Neural cell (in vitro differentiated cells): ENCODE results near the gene ZC3H12C. TPM values are rescaled to one million over a fixed set of nuclear protein-coding genes. Genes with fewer than 3 reads are reported as not detected.

ENCODE experiments used
- H2AFZ ChIP-seq: fragments of 200-600, 300-800 bp; sonication (generic), shearing (Covaris generic); 2 replicates; pipeline ENCODE4 v1.6.0; 2014; ENCODE audit warnings: low read depth, mild to moderate bottlenecking, antibody characterized with exemption, low read length, moderate library complexity
- H3F3A ChIP-seq: fragments of 200-600 bp; shearing (Covaris generic); 2 replicates; pipeline ENCODE4 v1.6.1; 2016; ENCODE audit warnings: mild to moderate bottlenecking, moderate library complexity, mixed read lengths, antibody characterized with exemption, low read length; ENCODE audit not compliant: insufficient read depth, poor library complexity, severe bottlenecking
- H3K27ac ChIP-seq: fragments of 200-600, 300-800 bp; sonication (generic), shearing (Covaris generic); 2 replicates; pipeline ENCODE4 v1.5.1; 2014; ENCODE audit warnings: mild to moderate bottlenecking, low read length, moderate library complexity
- H3K27me3 ChIP-seq: fragments of 300-800, 200-600 bp; sonication (generic), shearing (Covaris generic); 2 replicates; pipeline ENCODE4 v1.6.0; 2014; ENCODE audit warnings: mild to moderate bottlenecking, low read depth, low read length, moderate library complexity; ENCODE audit not compliant: insufficient read depth
- H3K36me3 ChIP-seq: fragments of 300-800, 200-600 bp; sonication (generic), shearing (Covaris generic); 2 replicates; pipeline ENCODE4 v1.5.1; 2014; ENCODE audit warnings: mild to moderate bottlenecking, antibody characterized with exemption, low read length, moderate library complexity; ENCODE audit not compliant: insufficient read depth
- H3K4me2 ChIP-seq: fragments of 300-800, 200-600 bp; sonication (generic), shearing (Covaris generic); 2 replicates; pipeline ENCODE4 v1.6.0; 2014; ENCODE audit warnings: mild to moderate bottlenecking, low read length
- H3K4me3 ChIP-seq: fragments of 300-800, 200-600 bp; sonication (generic), shearing (Covaris generic); 2 replicates; pipeline ENCODE4 v1.5.1; 2014; ENCODE audit warnings: mild to moderate bottlenecking, low read length, moderate library complexity
- H3K79me2 ChIP-seq: fragments of 200-600 bp; shearing (Covaris generic); replicated peaks from 2 replicates; pipeline ENCODE4 v1.6.0; 2014; ENCODE audit warnings: mild to moderate bottlenecking, low read length, moderate library complexity; ENCODE audit not compliant: insufficient read depth
- H3K9ac ChIP-seq: fragments of 300-800, 200-600 bp; sonication (generic), shearing (Covaris generic); 2 replicates; pipeline ENCODE4 v1.6.1; 2016; ENCODE audit warnings: mild to moderate bottlenecking, low read length, mixed read lengths
- H3K9me2 ChIP-seq: fragments of 200-600 bp; shearing (Covaris generic); 2 replicates; pipeline ENCODE4 v1.6.1; 2016; ENCODE audit warnings: mild to moderate bottlenecking, low read length, mixed read lengths; ENCODE audit not compliant: insufficient read depth
- H3K9me3 ChIP-seq: fragments of 200-600, 300-800 bp; sonication (generic), shearing (Covaris generic); 2 replicates; pipeline ENCODE4 v1.6.1; 2016; ENCODE audit warnings: mild to moderate bottlenecking, mixed run types, low read length, moderate library complexity, mixed read lengths
- H4K20me1 ChIP-seq: fragments of 200-600 bp; shearing (Covaris generic); 2 replicates; pipeline ENCODE4 v1.6.1; 2016; ENCODE audit warnings: mild to moderate bottlenecking, mixed run types; ENCODE audit not compliant: insufficient read depth
- EP300 ChIP-seq: fragments of 450-650 bp; conservative IDR thresholded peaks from 2 replicates; pipeline ENCODE4 v1.6.1; 2014; ENCODE audit warnings: antibody characterized with exemption, mild to moderate bottlenecking, moderate library complexity; ENCODE audit not compliant: poor library complexity, severe bottlenecking
- EZH2 ChIP-seq: fragments of 200-600, 300-800 bp; shearing (Covaris generic), sonication (generic); IDR thresholded peaks from 2 replicates; pipeline ENCODE4 v1.6.1; 2014; ENCODE audit warnings: antibody characterized with exemption, low read length, borderline replicate concordance, mild to moderate bottlenecking; ENCODE audit not compliant: insufficient read depth, poor library complexity, severe bottlenecking
- MXI1 ChIP-seq: fragments of 450-650 bp; conservative IDR thresholded peaks from 2 replicates; pipeline ENCODE4 v1.6.1; 2014; ENCODE audit warnings: antibody characterized with exemption, mild to moderate bottlenecking; ENCODE audit not compliant: poor library complexity, severe bottlenecking
- POLR2AphosphoS5 ChIP-seq: IDR thresholded peaks from 2 replicates; pipeline ENCODE4 v1.6.1; 2012
- RAD21 ChIP-seq: fragments of 450-650 bp; conservative IDR thresholded peaks from 2 replicates; pipeline ENCODE4 v1.6.1; 2014; ENCODE audit warnings: antibody characterized with exemption, mild to moderate bottlenecking, moderate library complexity
- SMC3 ChIP-seq: fragments of 450-650 bp; conservative IDR thresholded peaks from 2 replicates; pipeline ENCODE4 v1.6.1; 2014; ENCODE audit warnings: antibody characterized with exemption, mild to moderate bottlenecking, moderate library complexity; ENCODE audit not compliant: poor library complexity
- TAF1 ChIP-seq: IDR thresholded peaks from 2 replicates; pipeline ENCODE4 v1.6.1; 2012; ENCODE audit warnings: low read depth
- polyA plus RNA-seq: library from polyadenylated mRNA; depleted of rRNA; stranded (reverse); fragments of >200 nt; gene quantifications from 2 replicates; pipeline ENCODE4 v1.2.3, GENCODE V29; 2014
- TF ChIP-seq, protein P1 (sequence below): IDR thresholded peaks from 2 replicates; pipeline ENCODE4 v1.6.1; 2012; ENCODE audit warnings: borderline replicate concordance
- TF ChIP-seq, protein P2 (sequence below): fragments of 450-650 bp; IDR thresholded peaks from 2 replicates; pipeline ENCODE4 v1.5.1; 2014; ENCODE audit warnings: antibody characterized with exemption, mild to moderate bottlenecking, moderate library complexity; ENCODE audit not compliant: poor library complexity, severe bottlenecking

The ZC3H12C gene
- polyA plus RNA-seq, 1 donor from 2014 or later = 15.1 TPM

DNA sequence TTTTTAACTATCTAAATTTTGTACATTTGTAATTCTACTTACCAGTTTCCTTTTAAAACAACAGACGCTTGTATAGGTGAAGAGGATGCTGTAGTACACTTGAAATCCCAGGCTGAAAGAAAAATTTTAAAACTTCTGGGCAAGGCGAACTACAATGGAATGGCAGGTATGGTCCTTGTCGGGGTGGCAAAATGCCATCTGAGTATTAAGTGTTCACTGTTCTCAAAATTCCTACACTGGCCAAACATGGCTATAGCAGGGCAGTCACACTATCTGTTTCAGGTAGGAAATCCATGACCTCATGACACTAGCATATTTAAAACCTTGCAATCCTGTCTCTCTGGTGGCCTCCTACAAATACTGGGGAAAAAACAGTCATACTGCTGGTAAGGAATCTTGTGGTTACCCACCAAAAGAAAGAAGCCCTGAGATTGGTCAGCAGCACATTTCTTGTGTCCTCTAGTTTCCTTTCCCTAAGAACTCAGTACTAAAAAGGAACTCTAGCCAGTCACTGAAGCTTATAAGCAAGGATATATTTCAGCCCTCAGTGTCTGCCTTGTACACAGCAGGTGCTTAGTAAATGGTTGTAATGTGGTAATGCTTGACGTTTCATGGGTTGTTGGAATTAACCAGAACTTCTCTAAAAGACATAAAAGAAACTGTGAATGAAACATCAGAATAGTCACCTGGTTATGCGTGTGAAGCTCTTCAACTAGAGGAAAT, 5.2 kb upstream of the ZC3H12C start:
- TF ChIP-seq SMC3 (no peak), TAF1 (no peak), MXI1 (no peak), RAD21 (no peak), EZH2 (no peak), EP300 (no peak), POLR2AphosphoS5 (no peak)
- TF ChIP-seq, protein P1, sequence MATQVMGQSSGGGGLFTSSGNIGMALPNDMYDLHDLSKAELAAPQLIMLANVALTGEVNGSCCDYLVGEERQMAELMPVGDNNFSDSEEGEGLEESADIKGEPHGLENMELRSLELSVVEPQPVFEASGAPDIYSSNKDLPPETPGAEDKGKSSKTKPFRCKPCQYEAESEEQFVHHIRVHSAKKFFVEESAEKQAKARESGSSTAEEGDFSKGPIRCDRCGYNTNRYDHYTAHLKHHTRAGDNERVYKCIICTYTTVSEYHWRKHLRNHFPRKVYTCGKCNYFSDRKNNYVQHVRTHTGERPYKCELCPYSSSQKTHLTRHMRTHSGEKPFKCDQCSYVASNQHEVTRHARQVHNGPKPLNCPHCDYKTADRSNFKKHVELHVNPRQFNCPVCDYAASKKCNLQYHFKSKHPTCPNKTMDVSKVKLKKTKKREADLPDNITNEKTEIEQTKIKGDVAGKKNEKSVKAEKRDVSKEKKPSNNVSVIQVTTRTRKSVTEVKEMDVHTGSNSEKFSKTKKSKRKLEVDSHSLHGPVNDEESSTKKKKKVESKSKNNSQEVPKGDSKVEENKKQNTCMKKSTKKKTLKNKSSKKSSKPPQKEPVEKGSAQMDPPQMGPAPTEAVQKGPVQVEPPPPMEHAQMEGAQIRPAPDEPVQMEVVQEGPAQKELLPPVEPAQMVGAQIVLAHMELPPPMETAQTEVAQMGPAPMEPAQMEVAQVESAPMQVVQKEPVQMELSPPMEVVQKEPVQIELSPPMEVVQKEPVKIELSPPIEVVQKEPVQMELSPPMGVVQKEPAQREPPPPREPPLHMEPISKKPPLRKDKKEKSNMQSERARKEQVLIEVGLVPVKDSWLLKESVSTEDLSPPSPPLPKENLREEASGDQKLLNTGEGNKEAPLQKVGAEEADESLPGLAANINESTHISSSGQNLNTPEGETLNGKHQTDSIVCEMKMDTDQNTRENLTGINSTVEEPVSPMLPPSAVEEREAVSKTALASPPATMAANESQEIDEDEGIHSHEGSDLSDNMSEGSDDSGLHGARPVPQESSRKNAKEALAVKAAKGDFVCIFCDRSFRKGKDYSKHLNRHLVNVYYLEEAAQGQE = no peak
- TF ChIP-seq, protein P2, sequence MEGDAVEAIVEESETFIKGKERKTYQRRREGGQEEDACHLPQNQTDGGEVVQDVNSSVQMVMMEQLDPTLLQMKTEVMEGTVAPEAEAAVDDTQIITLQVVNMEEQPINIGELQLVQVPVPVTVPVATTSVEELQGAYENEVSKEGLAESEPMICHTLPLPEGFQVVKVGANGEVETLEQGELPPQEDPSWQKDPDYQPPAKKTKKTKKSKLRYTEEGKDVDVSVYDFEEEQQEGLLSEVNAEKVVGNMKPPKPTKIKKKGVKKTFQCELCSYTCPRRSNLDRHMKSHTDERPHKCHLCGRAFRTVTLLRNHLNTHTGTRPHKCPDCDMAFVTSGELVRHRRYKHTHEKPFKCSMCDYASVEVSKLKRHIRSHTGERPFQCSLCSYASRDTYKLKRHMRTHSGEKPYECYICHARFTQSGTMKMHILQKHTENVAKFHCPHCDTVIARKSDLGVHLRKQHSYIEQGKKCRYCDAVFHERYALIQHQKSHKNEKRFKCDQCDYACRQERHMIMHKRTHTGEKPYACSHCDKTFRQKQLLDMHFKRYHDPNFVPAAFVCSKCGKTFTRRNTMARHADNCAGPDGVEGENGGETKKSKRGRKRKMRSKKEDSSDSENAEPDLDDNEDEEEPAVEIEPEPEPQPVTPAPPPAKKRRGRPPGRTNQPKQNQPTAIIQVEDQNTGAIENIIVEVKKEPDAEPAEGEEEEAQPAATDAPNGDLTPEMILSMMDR = no peak
- no peaks in the 10 kb centered on the region for H4K20me1 ChIP-seq
- peaks cover 5% of the 10 kb centered on the region for H3F3A ChIP-seq
- no peaks in the 10 kb centered on the region for H3K9me2 ChIP-seq
- no peak overlapping the region for H3K4me2 ChIP-seq
- H3K27me3 ChIP-seq = no peaks in the 10 kb centered on the region
- no peak overlapping the region for H3K4me3 ChIP-seq
- H3K9me3 ChIP-seq = no peaks in the 10 kb centered on the region
- H3K9ac ChIP-seq = no peak overlapping the region
- H3K36me3 ChIP-seq = no peaks in the 10 kb centered on the region
- H3K79me2 ChIP-seq = no peaks in the 10 kb centered on the region
- H2AFZ ChIP-seq = no peak overlapping the region
- H3K27ac ChIP-seq = no peak overlapping the region

DNA sequence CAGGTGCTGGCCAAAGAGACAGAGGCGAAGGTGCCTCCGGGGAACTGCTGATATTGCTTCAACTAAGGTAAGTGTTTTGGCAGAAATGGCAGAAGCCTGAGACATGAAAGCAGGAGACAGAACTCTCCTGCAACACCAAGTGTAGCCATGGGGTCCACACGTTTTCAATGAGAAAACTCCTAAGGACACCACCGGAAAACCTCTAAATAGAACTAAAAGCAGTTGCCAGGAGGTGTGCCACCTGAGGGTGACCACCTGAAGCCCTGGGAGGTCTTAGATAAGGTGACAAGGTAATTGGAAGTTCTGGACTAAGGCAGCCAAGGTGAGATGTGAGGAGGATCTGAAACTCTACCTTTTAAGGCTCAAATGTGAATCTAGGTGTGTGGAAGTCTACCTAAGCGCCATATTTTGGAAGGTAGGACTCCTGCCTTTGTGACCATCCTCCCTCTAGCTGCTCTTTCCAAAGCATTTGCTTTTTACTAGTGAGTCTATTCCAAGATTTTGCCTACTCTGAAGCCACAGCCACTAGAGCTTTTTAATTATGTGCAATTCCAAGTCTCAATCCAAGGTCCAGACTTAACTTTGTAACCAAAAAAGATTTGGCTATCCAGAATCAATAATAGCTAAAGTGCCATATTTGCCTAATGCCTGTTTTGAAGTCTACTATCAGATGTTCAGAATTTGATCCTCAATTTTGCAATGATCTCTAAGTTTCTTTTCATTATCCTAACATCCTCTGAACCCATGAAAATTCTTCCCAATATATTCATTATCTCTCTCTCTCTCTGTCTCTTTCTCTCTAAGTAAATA, 4.5 kb upstream of the ZC3H12C start:
- H3K9ac ChIP-seq = no peak overlapping the region
- no peak overlapping the region for H3K4me2 ChIP-seq
- H3K4me3 ChIP-seq = no peak overlapping the region

More for the DNA sequence above, 4.5 kb upstream of the ZC3H12C start:
- Histone ChIP-seq H3K9me3 (no peaks in the 10 kb centered on the region), H3F3A (peaks cover 5% of the 10 kb centered on the region), H3K36me3 (no peaks in the 10 kb centered on the region), H3K79me2 (peaks cover 2% of the 10 kb centered on the region), H3K27ac (no peak overlapping the region), H3K9me2 (no peaks in the 10 kb centered on the region), H3K27me3 (no peaks in the 10 kb centered on the region), H4K20me1 (no peaks in the 10 kb centered on the region), H2AFZ (no peak overlapping the region)
- TF ChIP-seq POLR2AphosphoS5 = no peak
